CD4-positive, alpha-beta T cell treated with Interleukin-4 for 1 hour (primary cell): ENCODE measurements around the gene DYNLRB2.

Experiments used
- DNase-seq, 2 donors: peaks; one replicate each; pipeline ENCODE4 v3.0.0-alpha.2; 2020 to 2022

The DYNLRB2 gene

DNA sequence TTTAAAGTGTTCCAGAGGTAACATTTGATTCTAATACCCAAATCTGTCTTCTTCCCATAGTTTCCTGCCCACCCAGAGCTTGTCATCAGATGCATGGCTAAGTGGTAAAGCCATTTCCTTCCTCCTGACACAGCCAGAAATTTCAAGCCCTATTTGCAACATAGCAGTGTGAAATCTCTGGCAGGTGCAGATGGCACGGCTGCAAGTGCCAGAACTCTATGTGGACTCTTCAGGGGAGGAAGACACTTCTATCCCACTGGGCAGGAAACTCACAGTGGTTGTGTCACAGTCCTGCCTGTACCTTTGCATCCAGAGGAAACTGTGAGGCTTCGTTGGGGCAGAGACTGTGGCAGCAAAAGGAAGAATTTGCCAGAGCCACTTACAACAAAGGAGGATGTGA lies 13.2 kb downstream of the DYNLRB2 start:
- DNase-seq = no peak

DNA sequence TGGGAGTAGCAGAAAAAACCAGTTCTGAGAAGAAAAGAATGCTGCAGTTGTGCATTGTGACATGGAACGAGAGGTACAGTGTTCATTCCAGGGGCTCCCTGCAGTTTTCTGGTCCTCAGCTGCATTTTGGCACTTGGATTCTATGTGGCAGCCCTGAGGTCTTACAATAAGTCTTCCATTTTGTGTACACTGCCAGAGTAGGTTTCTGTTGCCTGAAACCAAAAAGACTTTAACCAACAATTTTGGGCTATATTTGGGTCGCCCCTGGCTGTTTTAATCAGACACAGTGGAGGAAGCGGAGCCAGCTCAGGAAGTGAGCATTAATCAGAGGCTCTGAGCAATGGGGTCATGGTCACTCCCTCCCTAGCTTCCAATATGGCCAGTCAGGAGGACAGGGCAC lies 15.7 kb downstream of the DYNLRB2 start:
- no peak for DNase-seq

- DNase-seq = no peak
Measured at GRCh38 chr16:80557037-80557436, 16.2 kb downstream of the DYNLRB2 start.

- DNase-seq = no peak
Measured at GRCh38 chr16:80559369-80559768, 18.6 kb downstream of the DYNLRB2 start.

DNA sequence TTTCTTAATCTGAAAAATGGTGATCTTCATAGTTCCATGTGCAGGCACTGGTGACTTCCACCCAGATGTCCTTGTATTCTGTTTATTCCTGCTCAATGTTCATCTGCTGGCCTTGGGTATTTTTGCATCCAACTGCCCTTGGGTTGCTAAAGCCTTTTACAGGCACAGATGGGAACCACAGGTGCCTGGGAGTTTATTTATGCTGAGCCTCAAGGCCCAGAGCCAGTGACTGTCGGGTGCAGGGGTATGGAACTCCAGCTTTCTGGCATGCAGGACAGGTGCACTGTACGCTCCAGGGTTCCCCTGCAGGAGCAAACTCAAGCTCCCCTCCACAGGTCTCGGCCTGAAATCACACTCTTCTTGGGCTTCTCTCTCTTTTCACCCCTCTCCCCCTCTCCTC lies 22.3 kb downstream of the DYNLRB2 start:
- DNase-seq = no peak

DNA sequence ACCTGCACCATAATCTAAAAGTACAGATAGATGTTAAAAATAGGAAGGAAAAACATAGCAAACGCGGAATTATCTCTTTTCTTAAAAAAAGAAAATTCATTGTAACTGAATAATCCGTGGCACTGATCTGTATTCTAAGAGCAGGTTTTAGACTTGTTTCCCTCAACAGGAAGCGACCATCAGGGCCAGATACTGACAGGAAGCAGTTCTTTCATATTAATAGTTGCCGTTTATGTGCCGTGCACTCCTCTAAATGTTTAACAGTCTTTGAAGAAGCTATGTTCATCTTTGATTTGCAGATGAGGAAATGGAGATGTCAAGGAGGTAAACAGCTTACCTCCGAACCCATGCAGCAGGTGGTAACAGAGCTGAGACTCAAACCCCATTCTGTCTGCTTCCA lies 23.6 kb downstream of the DYNLRB2 start:
- DNase-seq = peak in 1 of 2 donors; percentile 27

DNA sequence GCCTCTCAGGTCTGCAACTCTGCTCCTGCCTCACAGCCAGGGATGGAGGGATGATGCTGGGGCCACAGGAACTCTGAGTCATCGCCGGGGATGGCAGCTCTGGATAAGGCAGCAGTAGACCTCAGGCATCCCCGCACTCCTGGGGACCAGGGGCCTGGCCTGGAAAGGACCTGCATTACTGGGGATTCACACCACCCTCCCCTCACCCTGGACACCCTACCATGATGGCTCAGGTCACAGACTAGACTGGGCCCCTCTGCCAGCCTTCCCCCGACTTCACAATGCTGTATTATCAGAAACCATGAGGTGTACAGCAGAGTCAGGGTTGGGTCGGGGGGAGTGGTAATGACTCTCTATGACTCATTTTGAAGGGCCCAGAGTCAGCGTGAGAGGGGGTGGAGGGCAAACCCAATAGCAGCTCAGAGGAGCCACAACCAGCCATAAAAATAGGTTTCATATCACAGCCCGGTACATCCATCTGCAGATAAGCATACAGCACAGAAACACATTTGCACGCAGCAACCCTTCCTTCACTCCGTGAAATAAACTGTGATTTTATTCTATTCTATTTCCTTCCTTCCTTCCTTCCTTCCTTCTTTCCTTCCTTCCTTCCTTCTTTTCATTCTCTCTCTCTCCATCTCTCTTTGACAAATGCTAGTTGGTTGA lies 28.8 kb downstream of the DYNLRB2 start:
- DNase-seq = peak in 1 of 2 donors; percentile 37

DNA sequence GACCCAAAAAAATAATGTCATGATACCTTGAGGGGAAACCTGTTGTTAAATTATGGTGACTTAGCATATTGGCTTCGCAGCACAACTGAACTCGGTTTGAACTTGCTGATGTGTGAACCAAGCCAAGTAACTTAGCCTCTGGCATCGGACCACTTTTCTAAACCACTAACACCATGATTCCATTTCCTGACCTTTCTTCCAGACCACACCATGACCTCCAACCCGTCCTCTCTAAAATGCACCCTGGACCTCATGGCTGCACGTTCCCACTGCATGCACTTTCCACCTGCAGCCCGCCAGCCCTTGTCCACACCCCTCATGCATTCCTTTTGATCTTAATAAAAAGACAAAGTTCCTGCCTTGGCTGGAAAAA lies 29.3 kb downstream of the DYNLRB2 start:
- DNase-seq = no peak

DNA sequence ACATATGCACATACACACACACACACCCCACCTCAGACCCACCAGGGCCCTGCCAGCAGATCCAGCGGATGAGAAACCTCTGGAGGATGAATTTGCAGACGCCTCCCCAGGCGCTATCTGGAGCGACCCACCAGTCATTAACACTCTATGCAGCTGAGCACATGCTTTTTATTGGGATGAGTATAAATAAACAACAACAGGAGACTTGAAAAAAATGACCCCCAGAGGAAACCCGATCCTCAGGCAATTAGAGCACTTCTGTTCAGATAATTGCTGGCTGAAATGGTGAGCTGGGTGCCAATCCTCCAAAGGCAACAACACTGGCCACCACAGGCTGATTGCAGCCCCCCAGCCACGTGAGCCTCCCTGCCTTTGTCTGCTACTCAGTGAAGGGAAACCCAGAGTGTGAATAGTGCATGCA lies 32.9 kb downstream of the DYNLRB2 start:
- DNase-seq = no peak

GRCh38 chr16:80576343-80576912 lies 35.6 kb downstream of the DYNLRB2 start:
- DNase-seq = no peak

- DNase-seq = no peak
Measured at GRCh38 chr16:80577485-80578280, 36.9 kb downstream of the DYNLRB2 start.

DNA sequence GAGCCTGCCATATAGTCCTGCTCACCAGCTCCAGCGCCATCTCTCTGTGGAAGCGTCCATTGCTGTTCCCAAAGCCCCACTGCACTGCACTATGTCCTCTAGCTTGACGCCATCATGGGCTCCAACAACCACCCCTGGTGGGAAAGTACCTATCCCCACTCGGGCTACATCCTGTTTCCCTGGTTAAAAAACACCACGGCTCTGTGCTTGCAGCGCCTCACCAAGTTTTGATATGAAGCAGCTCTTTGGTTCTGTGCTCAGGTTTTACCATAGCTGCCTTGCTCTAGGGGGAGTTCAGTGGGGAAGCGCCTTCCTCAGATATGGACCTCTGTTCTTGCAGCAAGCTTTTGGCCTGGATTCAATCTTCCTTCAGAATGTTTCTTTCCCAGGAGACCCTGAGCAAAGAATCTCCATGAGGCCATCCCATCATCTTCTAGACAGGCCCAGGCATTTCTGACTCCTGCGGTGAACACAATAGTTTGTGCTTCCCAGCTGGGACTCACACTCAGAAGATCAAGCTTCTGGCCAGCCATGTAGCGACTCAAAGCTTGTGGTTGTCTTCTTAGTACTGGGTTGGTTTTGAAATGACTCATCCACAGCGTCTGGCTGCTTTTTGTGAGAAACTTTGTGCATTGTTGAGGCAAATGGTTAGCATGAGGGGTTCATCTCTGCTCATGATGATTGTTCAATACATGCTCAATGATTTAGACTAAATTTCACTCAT lies 39.5 kb downstream of the DYNLRB2 start:
- DNase-seq = peak; percentile 49 to 73

DNA sequence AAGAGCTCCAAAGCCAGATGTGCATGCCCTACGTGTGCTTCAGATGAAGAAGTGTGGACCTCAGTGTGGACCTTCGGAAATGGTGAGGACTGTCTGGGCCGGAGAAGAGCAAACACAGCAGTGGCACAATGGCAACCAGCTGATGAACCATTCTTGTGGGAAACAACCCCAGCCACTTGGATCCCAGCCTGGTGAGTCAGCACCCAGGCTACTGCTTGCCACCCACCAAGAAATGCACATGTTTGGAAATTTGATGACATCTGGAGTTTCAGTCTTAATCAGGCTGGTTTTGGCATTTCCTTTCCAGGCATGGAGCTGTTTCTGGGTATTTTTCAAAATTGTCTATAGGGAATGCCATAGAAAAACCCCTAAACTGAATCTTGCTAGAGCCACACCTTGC lies 42.7 kb downstream of the DYNLRB2 start:
- no peak for DNase-seq

DNA sequence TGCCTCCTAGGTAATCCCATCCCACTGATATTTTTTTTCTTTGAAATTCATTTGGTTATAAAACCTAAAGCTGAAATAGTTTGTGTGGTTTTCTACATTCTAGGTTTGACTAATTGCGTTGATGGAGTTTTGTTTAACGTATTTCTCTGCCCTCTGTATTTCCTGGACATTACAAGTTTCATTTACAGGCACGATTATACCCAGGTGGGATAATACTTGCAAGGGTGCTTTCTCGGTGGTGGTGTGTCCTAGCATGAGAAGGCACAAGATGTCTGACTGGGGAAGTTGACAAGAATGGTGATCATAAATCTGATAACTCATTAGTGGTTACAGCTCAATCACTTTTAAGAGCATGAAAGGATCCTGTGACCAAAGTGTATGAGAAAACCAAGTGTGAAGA lies 45.0 kb downstream of the DYNLRB2 start:
- peak in 1 of 2 donors; percentile 21 for DNase-seq

- DNase-seq = no peak
Measured at GRCh38 chr16:80586476-80586875, 45.7 kb downstream of the DYNLRB2 start.

- no peak for DNase-seq
Measured at GRCh38 chr16:80587071-80587470, 46.3 kb downstream of the DYNLRB2 start.

DNA sequence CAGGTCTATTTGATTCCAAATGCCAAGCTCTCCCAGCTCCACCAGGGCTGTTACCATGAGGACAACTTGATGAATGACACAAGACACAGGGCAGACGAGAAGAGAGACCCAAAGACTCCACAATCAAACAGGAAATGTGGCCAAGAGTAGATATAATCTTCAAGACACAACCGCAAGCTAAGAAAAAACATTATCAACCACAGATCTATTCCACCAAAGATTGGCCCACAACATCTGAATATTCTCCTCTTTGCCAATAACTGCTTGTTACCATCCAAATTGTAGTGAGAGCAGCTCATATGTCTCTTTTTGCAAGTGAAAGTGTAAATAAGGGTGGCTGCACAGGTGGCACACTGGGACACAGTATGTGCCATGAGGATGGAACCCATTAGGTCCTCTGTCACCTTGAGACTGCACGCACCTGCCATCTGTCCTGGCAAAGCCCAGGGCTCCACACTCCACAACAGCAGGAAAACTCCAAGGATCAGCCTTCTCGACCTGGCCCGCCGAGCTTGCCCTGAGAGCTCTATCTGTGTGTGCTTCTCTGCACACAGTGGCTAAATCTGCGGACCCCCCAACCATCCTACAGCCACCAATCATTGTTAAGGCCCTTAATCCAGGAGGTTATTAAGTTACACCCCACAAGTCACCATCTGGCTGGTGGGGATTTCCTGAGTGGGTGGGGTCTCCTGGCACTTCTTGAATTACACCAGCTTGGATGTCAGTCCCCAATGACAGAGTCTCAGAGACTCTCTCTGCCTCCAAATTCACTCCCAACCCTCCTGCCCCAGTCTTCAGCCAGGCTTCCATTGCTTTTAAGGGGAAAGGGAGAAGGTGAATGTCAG lies 50.5 kb downstream of the DYNLRB2 start:
- DNase-seq = peak in 1 of 2 donors; percentile 75

- no peak for DNase-seq
Measured at GRCh38 chr16:80592273-80592672, 51.5 kb downstream of the DYNLRB2 start.

DNA sequence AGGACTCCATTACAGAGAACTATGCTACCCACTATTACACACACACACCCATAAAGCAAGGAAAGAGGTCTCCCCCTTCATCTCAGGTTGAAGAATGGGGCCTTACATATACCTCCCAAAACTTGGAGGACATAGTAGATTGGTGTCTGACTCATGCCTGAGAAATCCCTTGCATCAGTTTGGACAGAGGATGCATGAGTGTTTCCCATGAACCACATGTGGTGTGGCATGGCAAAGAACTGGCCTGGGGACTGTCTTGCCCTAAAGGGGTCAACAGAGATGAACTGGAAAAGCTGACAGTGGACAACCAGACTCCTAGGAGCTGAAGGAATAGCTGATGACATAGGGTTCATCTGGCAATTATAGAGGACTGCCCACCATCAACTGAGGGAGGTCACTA lies 54.0 kb downstream of the DYNLRB2 start:
- no peak for DNase-seq

GRCh38 chr16:80596507-80597207 lies 55.9 kb downstream of the DYNLRB2 start:
- no peak for DNase-seq

- no peak for DNase-seq
Measured at GRCh38 chr16:80599466-80599865, 58.7 kb downstream of the DYNLRB2 start.
